DND-41 (cell line): ENCODE measurements around the gene CEMIP.

Experiments used
- CTCF ChIP-seq: IDR thresholded peaks from 2 replicates; pipeline ENCODE4 v1.5.1; 2012; ENCODE audit warnings: borderline replicate concordance, low read length, moderate library complexity, mild to moderate bottlenecking; ENCODE audit not compliant: poor library complexity, severe bottlenecking; ENCODE audit errors: extremely low read depth
- EZH2 ChIP-seq: IDR thresholded peaks from 3 replicates; pipeline ENCODE4 v1.6.1; 2012; ENCODE audit warnings: borderline replicate concordance, low read depth, mild to moderate bottlenecking, moderate library complexity, low read length, inconsistent platforms; ENCODE audit not compliant: severe bottlenecking

GRCh38 chr15:80835336-80835735 lies 56.2 kb downstream of the CEMIP start:
- no peak for TF ChIP-seq CTCF
- TF ChIP-seq EZH2 = no peak
